Measurements from ENCODE around the gene CTCF. TPM values are rescaled to one million over a fixed set of nuclear protein-coding genes. Genes with fewer than 3 reads are reported as not detected.

The CTCF gene
- total and polyA plus RNA-seq, 2 donors (not counting 3 experiments of a cell fraction or from before 2014, with no cell fraction given) = 20.7 to 40.0 TPM

- ChIA-PET CTCF (interaction anchor here (0.6 to 12.7 kb wide), 51 partner anchors 9 to 557 kb away, joined by 3 to 163 read pairs (median 4); partner anchors contain the start of genes ACD, ATP6V0D1, CENPT and CTCF), POLR2A (interaction anchor here (1.2 to 1.5 kb wide), 2 partner anchors 133 to 152 kb away, joined by 4 read pairs; partner anchors contain the start of genes RANBP10 and TSNAXIP1)
- TF ChIP-seq MYC (IDR thresholded peaks at IDR 0.05; ENCODE audit: low read depth, low read length) (no peak), POLR2A (IDR thresholded peaks at IDR 0.05; ENCODE audit: low read depth, low read length) (peak; percentile 22), EZH2 (IDR thresholded peaks at IDR 0.05; ENCODE audit: borderline replicate concordance, low read depth, low read length, severe bottlenecking) (no peak), POLR2AphosphoS5 (IDR thresholded peaks at IDR 0.05; ENCODE audit: insufficient read depth, low read depth, low read length) (no peak), GATA2 (IDR thresholded peaks at IDR 0.05; ENCODE audit: insufficient read depth, insufficient read length, low read depth, low read length) (no peak), FOS (IDR thresholded peaks at IDR 0.05; ENCODE audit: borderline replicate concordance, insufficient read depth, low read length) (no peak), CTCF (IDR thresholded peaks at IDR 0.05; ENCODE audit: extremely low read depth in 1 of 2, insufficient read depth in 1 of 2, low read depth in 1 of 2, low read length in 2 of 2) (peak; percentile 80 to 82), MAX (IDR thresholded peaks at IDR 0.05; ENCODE audit: insufficient read depth, insufficient read length) (no peak), JUN (IDR thresholded peaks at IDR 0.05; ENCODE audit: borderline replicate concordance, insufficient read depth, insufficient read length, low read depth) (no peak)
- Histone ChIP-seq H3K27me3 (ENCODE audit: control insufficient read depth in 2 of 2, insufficient read depth in 2 of 2, low read length in 2 of 2) (no peaks in the 10 kb centered on the region), H3K9ac (replicated peaks; ENCODE audit: extremely low read depth, insufficient read depth, low read length) (peak overlapping the region; percentile 17), H3K9me1 (replicated peaks; ENCODE audit: control insufficient read depth, extremely low read depth, insufficient read depth, low read length) (no peaks in the 10 kb centered on the region), H3K9me3 (replicated peaks; ENCODE audit: control insufficient read depth, insufficient read depth, low read length) (no peaks in the 10 kb centered on the region), H3K4me1 (ENCODE audit: control insufficient read depth, extremely low read depth, insufficient read depth, low read length) (peaks cover 26% of the 10 kb centered on the region), H4K20me1 (replicated peaks; ENCODE audit: control insufficient read depth, extremely low read depth, insufficient read depth, low read length) (no peaks in the 10 kb centered on the region), H3K4me2 (ENCODE audit: insufficient read depth, low read length) (peak overlapping the region; percentile 31), H3K4me3 (replicated peaks in 1 of 3; ENCODE audit: insufficient read depth in 1 of 3, low read depth in 1 of 3, low read length in 3 of 3) (no peak overlapping the region), H3K36me3 (ENCODE audit: control insufficient read depth in 2 of 2, extremely low read depth in 1 of 2, insufficient read depth in 2 of 2, low read length in 2 of 2) (peaks cover 0 to 10% of the 10 kb centered on the region in 2 experiments), H3K79me2 (ENCODE audit: control insufficient read depth, insufficient read depth, low read length) (no peaks in the 10 kb centered on the region), H2AFZ (ENCODE audit: low read depth, low read length) (no peak overlapping the region), H3K27ac (ENCODE audit: insufficient read depth, low read depth, low read length) (peak overlapping the region; percentile 73)
- FAIRE-seq (peak; percentile 84), DNase-seq (ENCODE audit: low read depth, low spot score) (peak; percentile 79)
- dilution Hi-C loops (cut with MboI; ENCODE audit: extremely low pct_ligation_motif_present, low sequenced_read_pairs) (no loop called here), intact Hi-C loops (cut with micrococcal nuclease) (loop anchor here (1.0 to 2.0 kb wide), 7 partner anchors 46 to 255 kb away; partner anchors contain the start of genes CENPT, EDC4, GFOD2 and NUTF2)
- BruUV-seq (replicated peaks) = no TSS peak
These were observed 110.7 kb downstream of the CTCF start for GRCh38 chr16:67672739-67673662.

Measured in endothelial cell of umbilical vein (primary cell).